Endothelial cell of umbilical vein (primary cell): ENCODE results near the gene ERG. TPM values are rescaled to one million over a fixed set of nuclear protein-coding genes. Genes with fewer than 3 reads are reported as not detected.

ENCODE experiments used
- BruUV-seq: library from RNA; stranded (reverse); fragments of 400-500 nt; replicated peaks from 2 replicates; lab custom pipeline; 2021; lab: Mats Ljungman, UMichigan
- CTCF ChIA-PET: fragments of 300-600, 350-600 bp; sonication (Branson Sonifier 250); formaldehyde crosslinking; loops from one replicate; lab custom pipeline; 2021; ENCODE audit warnings: antibody characterized with exemption, inconsistent platforms; lab: Charles Lee
- POLR2A ChIA-PET: fragments of 300-600, 350-600 bp; sonication (Branson Sonifier 250); formaldehyde crosslinking; loops from one replicate; lab custom pipeline; 2021; ENCODE audit warnings: antibody characterized with exemption, inconsistent platforms; lab: Charles Lee
- DNase-seq: peaks from one replicate; pipeline ENCODE4 v3.0.0-alpha.2; 2011; ENCODE audit warnings: low read depth, low spot score
- FAIRE-seq: peaks from 2 replicates; lab custom pipeline; 2011; peaks lifted over from hg19 to GRCh38; lab: Jason Lieb, UNC
- H2AFZ ChIP-seq: 2 replicates; pipeline ENCODE4 v1.6.0; 2012; ENCODE audit warnings: low read depth, low read length, control low read depth, inconsistent platforms
- H3K27ac ChIP-seq: 2 replicates; pipeline ENCODE4 v1.5.1; 2011; ENCODE audit warnings: low read depth, mild to moderate bottlenecking, control low read depth, low read length, moderate library complexity; ENCODE audit not compliant: insufficient read depth
- H3K27me3 ChIP-seq, 2 experiments: 2 replicates each; pipeline versions ENCODE4 v1.6.0 to v1.6.1; 2011; ENCODE audit warnings: low read length in 2 of 2, mixed read lengths in 1 of 2; ENCODE audit not compliant: control insufficient read depth in 2 of 2, insufficient read depth in 2 of 2
- H3K36me3 ChIP-seq, 2 experiments: 2 replicates in 1 of 2; 3 replicates in 1 of 2; pipeline ENCODE4 v1.5.1; 2011; ENCODE audit warnings: low read length in 2 of 2, mild to moderate bottlenecking in 1 of 2, moderate library complexity in 1 of 2; ENCODE audit not compliant: control insufficient read depth in 2 of 2, insufficient read depth in 2 of 2; ENCODE audit errors: extremely low read depth in 1 of 2
- H3K4me1 ChIP-seq: 3 replicates; pipeline ENCODE4 v1.5.1; 2011; ENCODE audit warnings: mild to moderate bottlenecking, low read length; ENCODE audit not compliant: control insufficient read depth, insufficient read depth; ENCODE audit errors: extremely low read depth
- H3K4me2 ChIP-seq: 2 replicates; pipeline ENCODE4 v1.6.1; 2011; ENCODE audit warnings: low read length, control low read depth, mixed read lengths; ENCODE audit not compliant: insufficient read depth
- H3K4me3 ChIP-seq, 3 experiments: fragments of 200-600 bp in 1 of 3; sonication (generic), shearing (Covaris generic) in 1 of 3; replicated peaks in 1 of 3; 2 replicates each; pipeline ENCODE4 v1.5.1; 2011 to 2016; ENCODE audit warnings: control low read depth in 3 of 3, low read length in 3 of 3, mild to moderate bottlenecking in 2 of 3, inconsistent platforms in 1 of 3, low read depth in 1 of 3, moderate library complexity in 1 of 3; ENCODE audit not compliant: insufficient read depth in 1 of 3
- H3K79me2 ChIP-seq: 2 replicates; pipeline ENCODE4 v1.6.0; 2012; ENCODE audit warnings: low read length, inconsistent platforms; ENCODE audit not compliant: control insufficient read depth, insufficient read depth
- H3K9ac ChIP-seq: replicated peaks from 2 replicates; pipeline ENCODE3; 2011; ENCODE audit warnings: low read length, control low read depth; ENCODE audit not compliant: insufficient read depth; ENCODE audit errors: extremely low read depth
- H3K9me1 ChIP-seq: replicated peaks from 3 replicates; pipeline ENCODE4 v1.6.0; 2011; ENCODE audit warnings: mild to moderate bottlenecking, low read length; ENCODE audit not compliant: control insufficient read depth, insufficient read depth; ENCODE audit errors: extremely low read depth
- H3K9me3 ChIP-seq: replicated peaks from 2 replicates; pipeline ENCODE4 v1.5.1; 2012; ENCODE audit warnings: low read length, inconsistent platforms; ENCODE audit not compliant: control insufficient read depth, insufficient read depth
- H4K20me1 ChIP-seq: replicated peaks from 2 replicates; pipeline ENCODE3; 2011; ENCODE audit warnings: mild to moderate bottlenecking, low read length; ENCODE audit not compliant: control insufficient read depth, insufficient read depth; ENCODE audit errors: extremely low read depth
- EZH2 ChIP-seq: IDR thresholded peaks from 2 replicates; pipeline ENCODE4 v1.6.1; 2012; ENCODE audit warnings: borderline replicate concordance, low read depth, mild to moderate bottlenecking, moderate library complexity, low read length, inconsistent platforms; ENCODE audit not compliant: severe bottlenecking
- FOS ChIP-seq: IDR thresholded peaks from 2 replicates; pipeline ENCODE4 v1.6.1; 2011; ENCODE audit warnings: mild to moderate bottlenecking, low read length, moderate library complexity, borderline replicate concordance; ENCODE audit not compliant: insufficient read depth
- GATA2 ChIP-seq: IDR thresholded peaks from 2 replicates; pipeline ENCODE4 v1.7.0; 2011; ENCODE audit warnings: low read depth, mild to moderate bottlenecking, moderate library complexity, mixed read lengths, low read length; ENCODE audit not compliant: insufficient read length, insufficient read depth
- JUN ChIP-seq: IDR thresholded peaks from 2 replicates; pipeline ENCODE4 v1.6.1; 2011; ENCODE audit warnings: borderline replicate concordance, low read depth; ENCODE audit not compliant: insufficient read length, insufficient read depth
- MYC ChIP-seq: IDR thresholded peaks from one replicate; pipeline ENCODE4 v1.6.1; 2011; ENCODE audit warnings: mild to moderate bottlenecking, low read depth, low read length
- POLR2A ChIP-seq: IDR thresholded peaks from 2 replicates; pipeline ENCODE4 v1.6.1; 2012; ENCODE audit warnings: low read depth, mild to moderate bottlenecking, control low read depth, low read length
- POLR2AphosphoS5 ChIP-seq: IDR thresholded peaks from 2 replicates; pipeline ENCODE4 v1.6.1; 2012; ENCODE audit warnings: low read depth, mild to moderate bottlenecking, control low read depth, low read length, moderate library complexity; ENCODE audit not compliant: insufficient read depth
- dilution Hi-C: fragments of 300-500 bp; cut with MboI; formaldehyde crosslinking; loops from one replicate; pipeline ENCODE4 v1.15.0; 2019; ENCODE audit warnings: low sequenced_read_pairs; ENCODE audit not compliant: extremely low pct_ligation_motif_present
- intact Hi-C: fragments of 100-400 bp; cut with micrococcal nuclease; formaldehyde crosslinking; loops from one replicate; pipeline ENCODE4 v1.10.0; 2022
- polyA plus RNA-seq, 4 experiments: library from polyadenylated mRNA; depleted of rRNA in 3 of 4; stranded (reverse) in 3 of 4; unstranded in 1 of 4; fragments of >200 nt; gene quantifications; 2 replicates each; pipeline versions ENCODE4 v1.2.1 to v1.2.3, GENCODE V29; 2011 to 2012; ENCODE audit warnings: missing spikeins in 1 of 4
- total RNA-seq: library from RNA; stranded (reverse); gene quantifications from 2 replicates; pipeline ENCODE4 v1.2.3, GENCODE V29; 2021
- TF ChIP-seq, protein P1 (sequence below), 2 donors: IDR thresholded peaks; 1 replicate in 1 of 2; 2 replicates in 1 of 2; pipeline ENCODE4 v1.5.1; 2011; ENCODE audit warnings: low read length in 2 of 2, mild to moderate bottlenecking in 2 of 2, moderate library complexity in 2 of 2, control low read depth in 1 of 2, inconsistent platforms in 1 of 2, low read depth in 1 of 2; ENCODE audit not compliant: insufficient read depth in 1 of 2; ENCODE audit errors: extremely low read depth in 1 of 2
- TF ChIP-seq, protein P2 (sequence below): IDR thresholded peaks from 2 replicates; pipeline ENCODE4 v1.6.1; 2011; ENCODE audit not compliant: insufficient read depth, insufficient read length

Gene ERG
- total and polyA plus RNA-seq, 2 donors (not counting 3 experiments of a cell fraction or from before 2014, with no cell fraction given): 173 to 210 TPM

GRCh38 chr21:38416791-38417190, 81.5 kb downstream of the ERG start:
- Histone ChIP-seq H3K36me3 (peaks cover 36 to 47% of the 10 kb centered on the region in 2 experiments), H3K27ac (no peak overlapping the region), H3K4me1 (no peaks in the 10 kb centered on the region), H4K20me1 (peaks cover 5% of the 10 kb centered on the region), H3K79me2 (peaks cover 87% of the 10 kb centered on the region), H3K9me3 (no peaks in the 10 kb centered on the region), H3K27me3 (no peaks in the 10 kb centered on the region), H3K4me2 (no peak overlapping the region), H3K4me3 (no peak overlapping the region), H3K9ac (no peak overlapping the region), H3K9me1 (no peaks in the 10 kb centered on the region), H2AFZ (no peak overlapping the region)
- intact Hi-C loops (no loop called here), dilution Hi-C loops (no loop called here)
- TF ChIP-seq EZH2: no peak
- no peak for TF ChIP-seq JUN
- no peak for TF ChIP-seq MYC
- TF ChIP-seq, protein P1, sequence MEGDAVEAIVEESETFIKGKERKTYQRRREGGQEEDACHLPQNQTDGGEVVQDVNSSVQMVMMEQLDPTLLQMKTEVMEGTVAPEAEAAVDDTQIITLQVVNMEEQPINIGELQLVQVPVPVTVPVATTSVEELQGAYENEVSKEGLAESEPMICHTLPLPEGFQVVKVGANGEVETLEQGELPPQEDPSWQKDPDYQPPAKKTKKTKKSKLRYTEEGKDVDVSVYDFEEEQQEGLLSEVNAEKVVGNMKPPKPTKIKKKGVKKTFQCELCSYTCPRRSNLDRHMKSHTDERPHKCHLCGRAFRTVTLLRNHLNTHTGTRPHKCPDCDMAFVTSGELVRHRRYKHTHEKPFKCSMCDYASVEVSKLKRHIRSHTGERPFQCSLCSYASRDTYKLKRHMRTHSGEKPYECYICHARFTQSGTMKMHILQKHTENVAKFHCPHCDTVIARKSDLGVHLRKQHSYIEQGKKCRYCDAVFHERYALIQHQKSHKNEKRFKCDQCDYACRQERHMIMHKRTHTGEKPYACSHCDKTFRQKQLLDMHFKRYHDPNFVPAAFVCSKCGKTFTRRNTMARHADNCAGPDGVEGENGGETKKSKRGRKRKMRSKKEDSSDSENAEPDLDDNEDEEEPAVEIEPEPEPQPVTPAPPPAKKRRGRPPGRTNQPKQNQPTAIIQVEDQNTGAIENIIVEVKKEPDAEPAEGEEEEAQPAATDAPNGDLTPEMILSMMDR (IDR thresholded peaks at IDR 0.05; ENCODE audit: extremely low read depth in 1 of 2, insufficient read depth in 1 of 2, low read depth in 1 of 2, low read length in 2 of 2): no peak
- TF ChIP-seq GATA2: no peak
- no peak for TF ChIP-seq FOS
- TF ChIP-seq POLR2A: no peak
- TF ChIP-seq POLR2AphosphoS5: no peak
- TF ChIP-seq, protein P2, sequence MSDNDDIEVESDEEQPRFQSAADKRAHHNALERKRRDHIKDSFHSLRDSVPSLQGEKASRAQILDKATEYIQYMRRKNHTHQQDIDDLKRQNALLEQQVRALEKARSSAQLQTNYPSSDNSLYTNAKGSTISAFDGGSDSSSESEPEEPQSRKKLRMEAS: no peak
- ChIA-PET CTCF (interaction anchor here (0.8 to 1.9 kb wide), 2 partner anchors 18 to 64 kb away, joined by 3 to 5 read pairs; no protein-coding TSS in a partner anchor), POLR2A (no interaction called here)
- FAIRE-seq (no peak), DNase-seq (no peak)
- BruUV-seq: no TSS peak
